PC-9 (cell line): ENCODE measurements around the gene ZFAND3.

ENCODE experiments used
- EZH2 ChIP-seq: fragments of 200-600 bp; sonication (generic); IDR thresholded peaks from 2 replicates; pipeline ENCODE4 v1.8.0; 2017; ENCODE audit warnings: antibody characterized with exemption, low read depth
- TF ChIP-seq, protein P1 (sequence below): fragments of 200-600 bp; sonication (generic); conservative IDR thresholded peaks from 2 replicates; pipeline ENCODE4 v1.6.1; 2017; ENCODE audit warnings: mixed run types, antibody characterized with exemption, mild to moderate bottlenecking, moderate library complexity

DNA sequence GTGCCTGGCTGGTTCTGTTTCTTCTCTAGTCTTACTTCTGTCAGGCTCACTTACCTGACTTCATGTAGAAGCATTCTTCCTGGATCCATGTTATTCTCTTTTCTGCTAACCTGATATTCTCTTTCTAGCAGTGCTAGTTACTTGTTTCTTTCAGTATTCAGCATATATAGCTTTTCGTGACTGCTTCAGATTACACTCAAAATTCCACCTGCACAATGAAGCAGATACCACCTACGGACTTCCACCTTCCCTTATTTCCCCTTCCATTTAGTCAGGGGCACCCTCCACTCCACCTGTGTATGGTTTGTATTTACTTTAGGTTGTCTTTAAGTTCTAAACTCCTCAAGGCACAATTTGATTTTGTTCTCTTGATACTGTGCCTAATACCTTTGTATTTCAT, 36.8 kb downstream of the ZFAND3 start:
- TF ChIP-seq, protein P1, sequence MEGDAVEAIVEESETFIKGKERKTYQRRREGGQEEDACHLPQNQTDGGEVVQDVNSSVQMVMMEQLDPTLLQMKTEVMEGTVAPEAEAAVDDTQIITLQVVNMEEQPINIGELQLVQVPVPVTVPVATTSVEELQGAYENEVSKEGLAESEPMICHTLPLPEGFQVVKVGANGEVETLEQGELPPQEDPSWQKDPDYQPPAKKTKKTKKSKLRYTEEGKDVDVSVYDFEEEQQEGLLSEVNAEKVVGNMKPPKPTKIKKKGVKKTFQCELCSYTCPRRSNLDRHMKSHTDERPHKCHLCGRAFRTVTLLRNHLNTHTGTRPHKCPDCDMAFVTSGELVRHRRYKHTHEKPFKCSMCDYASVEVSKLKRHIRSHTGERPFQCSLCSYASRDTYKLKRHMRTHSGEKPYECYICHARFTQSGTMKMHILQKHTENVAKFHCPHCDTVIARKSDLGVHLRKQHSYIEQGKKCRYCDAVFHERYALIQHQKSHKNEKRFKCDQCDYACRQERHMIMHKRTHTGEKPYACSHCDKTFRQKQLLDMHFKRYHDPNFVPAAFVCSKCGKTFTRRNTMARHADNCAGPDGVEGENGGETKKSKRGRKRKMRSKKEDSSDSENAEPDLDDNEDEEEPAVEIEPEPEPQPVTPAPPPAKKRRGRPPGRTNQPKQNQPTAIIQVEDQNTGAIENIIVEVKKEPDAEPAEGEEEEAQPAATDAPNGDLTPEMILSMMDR = no peak
- no peak for TF ChIP-seq EZH2
